HG03135 (cell line): ENCODE measurements around the gene EDNRA.

Experiments
- ATAC-seq: cut with Tn5 transposase; IDR thresholded peaks from one replicate; pipeline ENCODE4 v1.9.1; 2021; ENCODE audit warnings: mild to moderate bottlenecking, moderate library complexity; ENCODE audit not compliant: unreplicated experiment

Gene EDNRA

DNA sequence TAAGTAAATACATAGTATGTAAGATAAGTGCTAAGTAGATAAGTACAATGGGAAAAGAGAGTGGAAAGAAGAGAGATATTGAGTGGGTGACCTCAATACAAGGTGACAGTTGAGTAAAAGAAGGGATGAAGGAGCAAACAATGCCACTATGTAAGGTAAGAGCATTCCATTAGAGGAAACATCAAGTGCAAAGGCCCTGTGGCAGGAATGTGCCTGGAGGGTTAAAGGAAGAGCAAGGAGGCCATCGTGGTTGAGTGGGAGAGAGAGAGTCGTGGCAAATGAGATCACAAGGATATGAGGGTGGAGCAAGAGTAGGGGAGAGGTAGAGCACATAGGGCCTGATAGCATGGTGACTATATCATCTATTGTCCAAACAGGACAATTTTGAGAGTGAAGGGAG, 13.4 kb downstream of the EDNRA start:
- ATAC-seq = no peak

DNA sequence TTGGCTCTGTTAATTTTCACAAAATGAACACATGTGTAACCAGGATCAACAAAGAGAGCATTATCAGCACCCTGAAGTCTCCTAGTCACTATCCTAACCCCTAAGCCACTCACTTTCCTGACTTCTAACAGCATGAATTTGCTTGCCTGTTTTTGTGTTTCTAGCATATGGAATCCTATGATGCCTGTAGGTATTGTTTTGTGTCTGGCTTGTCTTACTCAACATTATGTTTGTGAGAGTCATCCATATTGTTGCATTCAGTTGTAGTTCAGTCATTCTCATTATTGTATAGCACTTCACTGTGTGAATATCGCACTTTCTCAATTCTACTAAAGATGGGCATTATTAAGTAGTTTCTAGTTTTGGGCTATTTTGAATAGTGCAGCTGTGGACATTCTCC, 15.6 kb downstream of the EDNRA start:
- ATAC-seq = no peak

DNA sequence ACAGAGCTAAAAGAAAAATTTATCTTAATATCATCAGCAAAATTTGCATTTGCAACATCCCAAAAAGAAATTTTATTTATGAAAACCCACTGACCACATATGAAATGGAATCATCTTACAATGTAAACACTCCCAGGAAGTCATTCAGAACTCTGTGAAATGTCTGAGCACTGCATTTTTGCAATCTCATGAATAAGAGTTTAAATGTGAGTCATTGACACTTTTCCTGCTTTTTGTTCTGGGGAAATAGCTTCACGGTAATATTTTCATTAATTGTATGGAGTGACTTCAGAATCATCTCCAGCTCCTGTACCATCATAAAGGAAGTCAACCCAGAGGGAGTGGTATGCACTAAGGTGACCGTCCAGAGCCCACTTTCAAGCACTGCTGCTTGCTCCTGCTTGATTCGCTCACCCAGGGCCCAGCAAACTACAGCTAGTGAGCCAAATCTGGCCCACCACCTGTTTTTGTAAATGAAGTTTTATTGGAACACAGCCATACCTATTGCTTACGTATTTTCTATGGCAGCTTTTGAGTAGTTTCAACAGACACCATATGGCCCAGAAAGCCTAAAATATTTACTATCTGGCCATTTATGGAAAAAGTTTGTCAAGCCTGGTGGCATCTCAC, 17.2 kb downstream of the EDNRA start:
- ATAC-seq = no peak

DNA sequence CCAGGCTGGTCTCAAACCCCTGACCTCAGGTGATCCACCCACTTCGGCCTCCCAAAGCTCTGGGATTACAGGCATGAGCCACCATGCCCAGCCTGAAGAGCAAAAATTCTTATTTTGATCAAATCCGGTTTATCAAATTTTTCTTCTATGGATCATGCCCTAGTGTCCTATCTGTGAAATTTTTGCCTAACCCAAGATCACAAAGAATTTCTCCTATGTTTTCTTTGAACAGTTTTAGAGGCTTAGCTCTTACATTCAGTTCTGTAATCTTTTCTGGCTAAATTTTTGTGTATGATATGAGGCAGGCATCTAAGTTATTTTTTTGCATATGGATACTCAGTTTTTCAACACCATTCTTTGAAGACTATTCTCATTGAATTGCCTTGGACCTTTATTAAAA, 27.4 kb downstream of the EDNRA start:
- ATAC-seq = no peak

DNA sequence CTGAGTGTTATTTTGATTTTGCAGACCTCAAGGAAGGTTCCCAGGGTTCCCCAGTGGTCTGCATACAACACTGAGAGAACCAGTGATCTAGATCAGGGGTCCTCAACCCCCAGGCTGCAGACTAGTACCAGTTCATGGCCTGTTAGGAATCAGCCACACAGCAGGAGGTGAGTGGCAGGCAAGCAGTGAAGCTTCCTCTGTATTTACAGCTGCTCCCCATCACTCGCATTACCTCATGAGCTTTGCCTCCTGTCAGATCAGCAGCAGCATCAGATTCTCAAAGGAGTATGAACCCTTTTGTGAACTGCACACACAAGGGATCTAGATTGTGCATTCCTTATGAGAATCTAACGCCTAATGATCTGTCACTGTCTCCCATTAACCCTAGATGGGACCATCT, 28.5 kb downstream of the EDNRA start:
- ATAC-seq = no peak

DNA sequence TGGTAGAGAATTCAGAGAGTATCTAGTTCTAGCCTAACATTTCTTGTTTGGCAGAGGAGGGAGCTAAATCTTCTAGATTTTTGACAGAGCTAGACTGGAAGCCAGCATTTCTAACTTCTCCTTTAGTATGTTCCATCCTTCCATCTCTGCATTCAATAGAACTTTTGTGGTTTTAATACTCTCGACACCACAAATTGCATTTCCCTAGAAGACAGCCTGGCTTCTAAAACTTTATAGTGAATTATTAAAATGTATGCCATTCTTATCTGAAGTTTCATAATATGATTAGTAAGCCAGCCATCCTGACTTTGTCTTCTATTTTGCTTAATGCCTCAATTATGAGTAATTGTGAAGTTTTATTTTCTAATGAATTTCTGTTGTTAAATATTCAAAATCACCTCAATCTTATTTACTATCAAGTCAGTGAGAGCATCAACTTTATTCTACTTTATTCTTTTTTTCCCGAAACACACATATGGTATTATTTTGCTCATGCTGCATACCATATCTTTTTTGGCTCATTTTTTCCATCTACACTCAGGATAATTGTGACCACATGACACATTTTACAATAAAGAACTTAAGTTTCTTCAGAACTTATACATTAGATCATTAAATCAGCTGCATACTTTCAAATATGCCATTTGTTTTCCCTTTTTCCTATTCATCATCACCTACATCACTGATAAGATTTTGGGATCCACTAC, 30.2 kb downstream of the EDNRA start:
- ATAC-seq = no peak

DNA sequence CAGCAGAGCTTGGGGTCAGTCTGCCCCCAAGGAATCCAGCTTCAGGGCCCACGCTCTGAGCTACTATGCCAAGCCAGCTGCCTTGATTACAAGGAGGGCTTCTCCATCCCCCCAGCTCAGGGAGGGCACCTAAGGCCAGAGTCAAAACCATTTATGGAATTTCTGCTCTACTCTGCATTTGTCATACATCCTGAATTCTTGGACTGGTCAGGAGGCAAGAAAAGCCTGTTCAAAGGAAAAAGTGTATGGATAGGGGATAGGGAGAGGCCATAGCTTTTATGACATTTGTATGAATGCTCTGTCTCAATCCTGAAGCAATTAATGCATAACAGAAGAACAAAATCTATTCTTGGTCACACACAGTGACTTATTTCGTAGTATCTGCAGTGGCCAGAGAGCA, 32.2 kb downstream of the EDNRA start:
- ATAC-seq = no peak

DNA sequence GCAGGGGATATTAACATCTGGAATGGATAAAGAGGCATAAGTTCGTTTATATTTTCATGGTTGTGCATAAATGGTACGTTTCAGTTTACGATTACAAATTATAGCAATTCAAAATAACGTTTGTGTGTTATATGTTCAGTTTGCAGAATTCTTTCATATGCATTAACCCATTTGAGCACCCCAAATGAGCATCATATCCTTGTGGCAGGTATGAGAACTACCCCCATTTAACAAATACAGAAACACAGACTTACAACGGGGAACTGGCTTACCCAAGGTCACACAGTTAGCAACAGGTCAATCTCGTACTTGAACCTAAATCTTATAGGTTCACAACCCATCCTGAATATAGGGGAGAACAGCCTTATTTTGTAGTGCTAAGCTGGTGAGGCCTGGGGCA, 33.1 kb downstream of the EDNRA start:
- no peak for ATAC-seq

DNA sequence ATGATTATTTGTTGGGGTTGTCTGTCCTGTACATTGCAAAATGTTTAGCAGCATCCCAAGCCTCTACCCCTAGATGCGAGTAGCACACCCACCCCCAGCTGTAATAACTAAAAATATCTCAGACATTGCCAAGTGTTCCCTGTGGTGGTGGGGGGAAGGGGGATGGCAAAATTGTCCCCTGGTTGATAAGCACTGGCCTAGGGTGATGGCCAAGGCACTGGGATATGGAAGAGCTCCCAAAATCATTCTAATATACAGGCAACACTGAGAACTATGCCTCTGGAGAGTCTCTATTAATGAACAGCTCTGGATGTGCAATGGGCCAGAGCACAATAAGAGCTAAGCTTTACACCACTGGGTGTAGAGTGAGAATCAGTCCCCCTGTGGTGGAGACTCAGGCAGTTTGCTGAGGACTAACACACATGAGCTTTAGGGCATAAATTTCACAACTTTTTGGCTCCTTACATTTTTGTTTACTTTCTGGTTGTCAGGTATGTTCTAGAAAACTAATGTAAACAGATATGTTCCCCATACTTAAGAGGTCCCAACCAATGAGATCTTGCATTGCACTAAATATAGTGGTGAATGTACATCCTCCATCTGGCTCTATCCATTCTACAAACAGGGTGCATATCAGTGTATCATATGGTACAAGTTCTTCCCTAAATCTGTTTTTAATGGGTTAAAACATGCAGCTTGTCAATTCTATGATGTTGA, 34.5 kb downstream of the EDNRA start:
- no peak for ATAC-seq

DNA sequence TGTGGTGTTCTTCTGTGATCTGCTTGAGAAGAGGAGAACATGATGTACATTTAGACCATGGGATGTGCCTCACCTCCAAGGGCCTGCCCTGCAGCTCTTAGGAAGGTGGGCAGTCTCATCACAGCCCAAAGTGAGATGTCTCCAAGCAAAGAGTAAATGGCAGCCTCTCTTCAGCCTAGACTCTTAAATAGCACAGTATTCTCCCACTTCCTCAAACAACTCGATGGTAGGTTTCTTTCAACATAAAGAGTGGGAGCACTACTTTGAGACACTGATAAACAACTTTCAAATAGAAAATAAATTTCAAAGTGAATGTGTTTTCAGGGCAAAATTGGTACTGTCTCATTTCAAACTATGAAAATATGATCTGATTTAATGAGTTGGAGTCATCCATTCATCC, 35.2 kb downstream of the EDNRA start:
- ATAC-seq = no peak

DNA sequence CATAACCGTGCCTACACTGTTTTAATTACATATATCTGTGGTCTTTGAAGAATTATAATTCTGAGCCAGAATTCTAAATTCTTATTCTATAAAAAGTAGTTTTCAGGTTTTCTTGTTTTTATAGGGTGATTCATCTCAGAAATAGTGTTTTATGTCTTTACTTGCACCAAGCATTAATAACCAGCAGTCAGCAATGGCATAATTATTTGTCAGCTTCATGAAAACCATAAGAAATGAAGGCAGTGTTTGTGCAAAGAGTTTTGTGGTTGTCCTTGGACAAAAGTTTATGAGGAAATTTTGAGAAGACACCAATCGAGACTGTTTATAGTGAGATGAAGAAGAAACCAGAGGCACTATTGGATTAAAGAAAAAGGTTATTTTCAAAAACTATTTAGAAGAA, 37.2 kb downstream of the EDNRA start:
- no peak for ATAC-seq

DNA sequence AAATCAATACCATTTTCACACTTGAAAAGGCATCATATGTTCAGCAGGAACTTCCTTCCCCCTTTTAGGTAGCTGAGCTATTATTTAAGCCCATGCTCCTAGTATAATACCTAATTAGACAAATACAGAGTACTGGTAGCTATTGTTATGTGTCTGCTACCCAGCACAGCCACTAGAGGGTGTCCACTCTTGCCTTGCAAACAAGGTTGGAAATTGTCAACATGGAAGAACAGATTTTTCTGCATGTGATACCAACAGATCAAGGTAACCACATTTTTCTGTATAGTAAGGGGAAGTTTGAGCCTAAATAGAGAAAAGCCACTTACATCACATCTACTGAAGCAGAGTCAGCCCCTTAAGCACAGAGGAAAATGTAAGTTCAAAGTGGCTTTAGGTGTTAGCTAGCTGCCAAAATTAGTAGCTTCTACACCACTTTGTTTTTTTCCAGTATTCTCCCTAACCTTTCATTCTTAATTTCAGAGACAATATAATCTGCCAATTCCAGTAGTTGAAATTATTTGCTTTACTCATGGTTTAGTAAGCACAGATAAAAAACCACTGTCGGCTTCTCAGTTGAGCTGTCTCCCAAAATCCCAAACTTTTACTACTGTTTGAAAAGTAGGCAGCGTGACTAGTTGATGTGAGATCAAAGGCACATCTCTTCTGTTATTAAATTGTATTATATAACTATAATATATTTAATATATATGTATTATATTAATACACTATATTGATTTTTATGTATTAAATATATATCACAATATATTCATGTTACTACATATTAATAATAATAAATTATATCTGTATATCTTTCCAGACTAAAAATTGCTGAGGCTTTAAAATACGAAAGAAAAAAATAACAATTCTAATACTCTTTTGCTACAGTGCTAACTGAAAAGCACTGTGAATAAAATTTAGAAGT, 38.2 kb downstream of the EDNRA start:
- peak; percentile 95 for ATAC-seq

DNA sequence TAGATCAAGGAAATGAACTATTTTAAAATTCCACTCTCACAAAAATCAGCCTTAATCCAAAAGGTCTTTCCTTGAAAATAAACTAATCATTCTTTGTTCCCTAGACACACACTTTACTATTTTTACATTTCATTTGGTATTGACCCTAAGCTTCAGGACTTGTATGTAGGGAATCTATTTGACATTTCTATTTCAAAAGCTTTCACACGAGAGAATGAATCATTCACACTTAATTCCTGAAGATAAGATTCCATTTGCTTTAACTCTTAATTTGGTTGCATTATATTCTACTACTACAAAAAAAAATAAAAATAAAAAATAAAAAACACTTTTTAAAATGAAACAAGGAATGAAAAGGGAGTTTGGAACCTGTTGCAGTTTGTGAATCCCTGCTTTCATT, 43.7 kb downstream of the EDNRA start:
- ATAC-seq = no peak

DNA sequence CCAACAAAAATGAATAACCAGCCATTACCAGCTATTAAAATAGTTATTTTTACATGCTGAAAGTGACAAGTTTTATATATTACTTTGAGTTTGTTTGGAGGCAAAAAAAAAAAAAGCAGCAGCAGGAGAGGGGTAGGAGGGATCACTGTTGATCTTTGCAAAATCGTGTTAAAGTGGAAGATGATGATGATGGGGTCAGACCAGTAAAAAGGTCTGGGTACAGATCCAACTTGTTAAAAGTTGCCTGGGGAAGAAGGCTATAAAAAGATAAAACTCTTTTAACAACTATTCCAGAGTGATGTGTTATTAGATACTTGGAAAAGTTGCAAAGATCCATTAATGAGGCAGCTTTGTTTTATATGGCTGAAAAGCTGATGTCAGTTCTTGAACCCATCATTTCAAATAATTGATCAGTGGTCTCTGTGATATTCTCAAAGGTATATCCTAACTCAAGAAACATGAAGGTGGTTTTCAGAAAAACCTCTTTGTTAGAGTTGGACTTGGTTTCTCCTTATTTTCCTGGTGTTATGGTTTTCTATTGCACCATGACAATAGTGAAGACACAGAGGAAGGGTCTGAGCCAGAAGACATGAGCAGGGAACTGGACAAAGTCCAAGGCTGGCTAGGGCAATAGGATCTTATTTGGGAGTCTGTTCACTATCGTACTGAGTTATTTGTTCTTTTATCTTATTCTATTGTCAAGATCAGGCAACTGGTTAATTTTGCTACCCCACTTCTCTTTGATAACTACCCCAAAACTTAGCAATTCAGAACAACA, 44.8 kb downstream of the EDNRA start:
- ATAC-seq = no peak

DNA sequence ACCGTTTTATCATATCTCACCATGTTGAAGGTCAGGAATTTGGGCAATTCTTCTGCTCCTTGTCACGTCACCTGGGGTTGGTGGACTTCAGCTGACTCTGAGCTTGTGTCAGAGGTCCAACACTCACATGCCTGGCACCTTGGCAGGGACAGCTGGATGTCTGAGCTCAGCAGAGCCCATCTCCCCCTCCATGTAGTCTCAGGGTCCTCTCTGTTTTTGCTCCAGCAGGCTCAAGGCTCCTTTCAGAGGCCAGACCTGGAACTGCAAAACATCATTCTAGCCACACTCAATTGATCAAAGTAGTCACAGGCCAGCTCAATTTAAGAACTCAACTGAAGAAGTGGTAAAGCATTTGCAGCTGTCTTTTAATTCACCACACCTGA, 45.4 kb downstream of the EDNRA start:
- no peak for ATAC-seq

DNA sequence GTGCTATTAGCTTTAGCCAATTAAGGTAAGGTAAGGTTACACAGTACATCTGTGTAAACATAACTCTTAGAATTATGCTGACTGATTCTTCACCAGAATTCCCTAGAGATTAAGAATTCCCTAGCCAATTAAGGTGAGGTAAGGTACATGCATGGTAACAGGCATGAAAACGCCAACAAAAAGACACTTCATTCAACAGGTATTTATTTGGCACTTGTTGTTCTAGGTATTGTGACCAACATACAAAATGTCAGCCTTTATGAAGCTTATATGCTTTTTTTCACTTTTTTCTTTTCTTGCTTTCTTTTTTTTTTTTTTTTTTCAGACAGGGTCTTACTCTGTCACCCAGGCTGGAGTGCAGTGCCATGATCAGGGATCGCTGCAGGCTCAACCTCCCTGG, 47.2 kb downstream of the EDNRA start:
- ATAC-seq = no peak

DNA sequence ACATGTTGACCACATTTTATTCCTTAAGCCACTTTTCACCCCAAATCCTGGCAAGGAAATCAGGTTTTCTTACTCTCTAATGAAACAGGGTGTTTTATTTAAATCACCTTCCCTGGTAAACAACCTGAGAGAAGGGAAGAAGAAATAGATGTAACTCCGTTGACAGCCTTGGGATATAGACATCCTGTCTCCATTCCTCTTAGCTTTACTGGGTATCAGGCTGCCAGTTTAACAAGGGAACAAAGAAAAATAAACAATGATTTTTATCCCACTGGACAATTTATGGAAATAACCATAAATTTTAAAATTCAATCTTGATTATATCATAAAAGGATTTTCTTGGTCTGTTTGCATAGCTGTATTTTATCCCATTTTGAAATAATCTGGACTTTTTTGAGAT, 49.2 kb downstream of the EDNRA start:
- ATAC-seq = no peak

DNA sequence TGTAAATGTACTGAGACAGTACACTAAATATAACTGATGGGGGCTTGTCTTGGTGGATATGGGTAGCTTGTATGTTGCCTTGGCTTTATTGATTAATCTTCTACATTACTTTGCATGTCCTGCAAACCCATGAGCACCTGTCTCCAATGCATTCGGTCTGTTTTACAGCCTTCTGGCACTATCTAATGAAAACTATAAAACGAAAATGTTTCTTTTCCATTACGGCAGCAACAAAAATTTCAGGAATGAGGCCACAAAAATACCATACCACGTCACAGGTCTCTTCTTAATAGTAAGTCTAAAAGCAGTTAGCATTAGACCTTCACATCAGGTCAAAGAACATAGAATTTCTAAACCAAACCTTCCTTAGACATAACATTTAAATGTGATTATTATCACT, 49.8 kb downstream of the EDNRA start:
- ATAC-seq = no peak

DNA sequence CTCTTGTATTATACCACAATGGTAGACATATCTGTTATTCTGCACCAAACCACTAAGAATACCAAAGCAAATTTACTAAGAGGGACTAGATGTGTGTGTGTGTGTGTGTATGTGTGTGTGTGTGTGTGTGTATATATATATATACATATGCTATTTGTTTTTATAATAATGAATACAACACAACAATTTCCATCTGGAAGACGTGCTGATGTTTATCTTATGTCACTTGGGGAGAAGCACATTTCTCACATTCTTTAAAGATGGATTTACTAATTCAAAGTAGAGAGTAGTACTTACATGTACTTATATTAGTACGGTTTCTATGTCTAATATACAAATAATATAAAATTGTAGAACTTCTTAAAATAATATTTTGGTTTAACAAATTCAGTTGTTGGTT, 52.0 kb downstream of the EDNRA start:
- no peak for ATAC-seq

DNA sequence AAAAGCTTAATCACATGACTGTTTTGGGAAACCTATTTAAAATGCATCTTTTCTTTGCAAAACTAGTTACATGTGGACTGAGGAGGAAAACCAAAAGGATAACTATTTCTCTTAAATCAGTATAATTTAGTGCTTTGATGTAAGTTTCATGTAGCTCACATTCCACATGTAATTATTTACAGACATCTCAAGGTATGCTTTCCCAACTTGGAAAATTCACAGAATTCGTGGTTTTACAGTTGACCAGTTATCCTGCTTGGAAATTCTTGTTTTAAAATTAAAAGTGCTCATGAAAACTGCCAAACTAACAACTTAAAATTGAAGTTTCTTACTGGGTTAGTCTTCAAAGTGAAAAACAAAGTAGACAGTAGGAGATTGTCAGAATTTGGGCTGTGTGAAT, 52.4 kb downstream of the EDNRA start:
- ATAC-seq = no peak

DNA sequence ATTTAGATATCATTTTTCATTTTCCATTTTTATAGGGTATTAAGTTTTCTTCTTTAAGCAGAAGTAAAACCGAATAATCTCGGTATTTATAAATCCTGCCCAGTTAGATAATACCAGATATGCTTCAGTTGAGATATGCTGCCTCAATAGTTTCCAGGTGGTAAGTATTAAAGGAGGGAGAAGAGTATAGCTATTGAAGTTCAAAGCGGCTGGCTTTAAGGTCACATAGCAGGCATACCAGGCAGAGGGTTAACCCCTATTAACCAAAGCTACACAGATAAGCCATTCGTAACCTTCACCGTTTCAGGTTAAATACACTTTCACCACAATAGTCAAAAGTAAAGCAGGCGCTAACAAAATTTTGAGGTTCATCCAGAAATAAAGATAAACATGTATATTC, 54.2 kb downstream of the EDNRA start:
- no peak for ATAC-seq
